ENCODE data around the gene ZFYVE1.
"Not testable (repeated sequence)": the region's sequence is repeated elsewhere in the genome, so short reads cannot be mapped to it uniquely, and the experiment has no call there.

ZFYVE1 gene

DNA sequence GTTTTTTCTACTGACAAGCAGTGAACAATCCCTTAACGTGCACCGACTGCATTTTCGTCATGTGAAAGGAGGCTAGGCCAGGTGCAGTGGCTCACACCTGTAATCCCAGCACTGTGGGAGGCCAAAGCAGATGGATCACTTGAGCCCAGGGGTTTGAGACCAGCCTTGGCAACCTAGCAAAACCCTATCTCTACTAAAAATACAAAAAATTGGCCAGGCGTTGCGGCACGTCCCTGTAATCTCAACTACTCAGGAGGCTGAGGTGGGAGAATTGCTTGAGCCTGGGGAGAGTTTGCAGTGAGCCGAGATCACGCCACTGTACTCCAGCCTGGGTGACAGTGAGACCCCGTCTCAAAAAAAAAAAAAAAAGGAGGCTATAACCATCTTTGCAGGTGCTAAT is 22.3 kb downstream of the ZFYVE1 start:
- not testable (repeated sequence) for DNase-seq (ENCODE audit: low read depth in 3 of 3)

DNA sequence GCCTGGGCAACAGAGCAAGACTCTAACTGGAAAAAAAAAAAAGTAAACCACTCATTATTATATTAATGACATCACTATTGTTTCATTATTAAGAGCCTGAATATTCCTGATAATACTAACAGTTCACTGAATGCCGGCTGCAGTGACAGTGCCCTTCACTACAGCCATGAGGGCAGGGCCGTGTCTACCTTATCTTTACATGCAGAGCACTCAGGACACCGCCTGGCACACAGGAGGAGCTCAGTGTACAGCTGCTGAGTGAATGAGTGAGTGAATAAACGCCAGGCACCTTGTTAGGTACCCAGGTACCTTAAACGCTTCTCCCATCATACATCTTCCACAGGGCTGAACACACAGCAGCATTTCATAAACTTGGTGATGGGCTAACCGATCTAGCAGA is 23.2 kb downstream of the ZFYVE1 start:
- no peak for DNase-seq (ENCODE audit: low read depth in 3 of 3)

DNA sequence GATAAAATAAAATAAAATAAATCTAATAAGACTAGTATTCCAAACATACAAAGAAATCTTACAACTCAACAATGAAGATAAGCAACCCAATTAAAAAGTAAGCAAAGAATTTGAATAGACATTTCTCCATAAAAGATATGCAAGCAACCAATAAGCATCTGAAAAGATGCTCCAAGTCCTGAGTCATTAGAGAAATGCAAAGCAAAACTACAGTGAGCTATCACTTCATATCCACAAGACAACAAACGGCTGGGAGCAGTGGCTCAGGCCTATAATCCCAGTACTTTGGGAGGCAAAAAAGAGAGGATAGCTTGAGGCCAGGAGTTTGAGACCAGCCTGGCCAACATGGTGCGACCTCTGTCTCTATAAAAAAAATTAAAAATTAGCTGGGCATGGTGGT is 26.8 kb downstream of the ZFYVE1 start:
- DNase-seq (ENCODE audit: low read depth in 3 of 3): no peak

DNA sequence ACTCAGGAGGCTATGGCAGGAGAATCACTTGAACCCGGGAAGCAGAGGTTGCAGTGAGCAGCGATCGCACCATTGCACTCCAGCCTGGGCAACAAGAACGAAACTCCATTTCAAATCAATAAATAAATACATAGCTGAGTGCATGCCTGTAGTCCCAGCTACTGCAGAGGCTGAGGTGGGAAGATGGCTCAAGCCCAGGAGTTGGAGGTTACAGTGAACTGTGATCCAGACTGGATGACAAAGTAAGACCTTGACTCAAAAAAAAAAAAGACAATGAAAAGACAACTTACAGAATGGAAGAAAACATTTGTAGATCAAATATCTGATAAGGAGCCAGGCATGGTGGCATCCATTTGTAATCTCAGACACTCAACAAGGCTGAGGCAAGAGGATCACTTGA is 27.6 kb downstream of the ZFYVE1 start:
- DNase-seq (ENCODE audit: low read depth in 3 of 3): no peak

DNA sequence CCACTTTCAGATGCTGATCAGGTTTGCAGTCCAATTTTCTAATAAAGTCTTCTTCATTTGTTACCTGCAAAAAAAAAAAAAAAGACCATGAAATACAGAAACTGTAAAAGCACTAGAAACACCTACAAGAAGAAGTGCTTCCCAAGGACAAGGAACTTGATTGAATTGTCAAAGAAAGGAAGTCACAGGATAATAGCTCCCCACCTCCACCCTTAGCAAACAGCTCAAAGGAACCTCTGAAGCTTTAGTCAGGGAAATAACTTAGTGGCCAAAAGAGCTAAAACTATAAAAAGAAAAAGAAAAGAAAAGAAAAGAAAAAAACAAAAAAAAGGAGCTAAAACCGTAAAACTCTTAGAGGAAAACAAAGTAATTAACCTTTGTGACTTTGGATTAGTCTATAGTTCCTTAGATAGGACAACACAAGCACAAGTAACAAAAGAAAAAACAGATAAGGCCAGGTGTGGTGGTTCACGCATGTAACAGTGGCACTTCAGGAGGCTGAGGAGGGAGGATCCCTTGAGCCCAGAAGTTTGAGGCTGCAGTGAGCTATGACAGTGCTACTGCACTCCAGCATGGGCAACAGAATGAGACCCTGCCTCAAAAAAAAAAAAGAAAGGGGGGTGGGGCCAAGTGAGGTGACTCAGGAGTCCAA is 28.5 kb downstream of the ZFYVE1 start:
- no peak for DNase-seq (ENCODE audit: low read depth in 3 of 3)

DNA sequence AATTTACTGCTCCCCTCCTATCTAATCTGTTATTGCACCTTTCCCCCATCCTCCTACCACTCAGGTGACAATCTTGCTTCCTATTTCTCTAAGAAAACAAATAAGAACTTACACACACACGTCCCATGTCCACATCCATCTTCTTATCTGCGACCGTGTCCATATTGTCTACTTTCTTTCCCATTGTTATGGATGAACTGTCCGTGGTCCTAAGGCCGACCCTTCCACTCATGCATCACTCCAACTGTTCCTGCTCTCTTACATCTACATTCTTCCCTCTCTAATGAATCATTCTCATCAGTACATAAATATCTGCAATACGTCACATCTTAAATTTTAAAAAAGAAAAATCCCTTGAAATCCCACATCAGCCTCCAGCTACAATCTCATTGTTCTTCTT is 30.0 kb downstream of the ZFYVE1 start:
- DNase-seq (ENCODE audit: low read depth in 3 of 3): no peak

DNA sequence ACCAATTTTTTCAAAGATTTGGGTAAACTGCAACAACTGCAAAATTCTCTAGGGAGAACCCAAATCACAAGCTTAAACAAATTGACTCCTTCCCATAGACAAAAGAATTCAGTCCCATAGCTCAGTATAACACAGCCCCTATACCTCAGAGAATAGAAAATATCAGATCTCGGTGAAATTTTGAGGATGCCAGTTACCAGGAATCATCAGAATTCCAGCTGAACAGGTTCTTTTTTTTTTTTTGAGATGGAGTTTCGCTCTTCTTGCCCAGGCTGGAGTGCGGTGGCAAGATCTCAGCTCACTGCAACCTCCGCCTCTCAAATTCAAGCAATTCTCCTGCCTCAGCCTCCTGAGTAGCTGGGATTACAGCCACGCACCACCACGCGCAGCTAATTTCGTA is 36.7 kb downstream of the ZFYVE1 start:
- DNase-seq (ENCODE audit: low read depth in 3 of 3): no peak

DNA sequence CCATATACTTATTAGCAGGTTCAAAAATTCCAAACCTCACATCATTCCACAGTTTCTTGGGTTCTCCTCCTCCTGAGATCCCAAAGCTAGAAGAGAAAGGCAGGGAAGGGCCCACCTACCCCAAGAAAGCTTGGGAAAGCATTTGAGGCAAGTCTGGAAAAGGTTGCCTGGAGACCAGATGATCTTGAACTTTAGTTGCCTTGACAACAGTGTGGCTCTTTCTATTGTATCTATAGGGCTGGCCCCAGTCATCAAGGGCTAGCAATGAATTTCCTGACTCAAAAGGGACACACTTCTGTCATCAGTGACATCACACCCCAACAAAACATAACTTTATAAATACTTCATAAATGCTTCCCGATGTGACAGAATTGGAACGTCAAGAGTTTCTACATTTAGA is 40.0 kb downstream of the ZFYVE1 start:
- no peak for DNase-seq (ENCODE audit: low read depth in 3 of 3)

DNA sequence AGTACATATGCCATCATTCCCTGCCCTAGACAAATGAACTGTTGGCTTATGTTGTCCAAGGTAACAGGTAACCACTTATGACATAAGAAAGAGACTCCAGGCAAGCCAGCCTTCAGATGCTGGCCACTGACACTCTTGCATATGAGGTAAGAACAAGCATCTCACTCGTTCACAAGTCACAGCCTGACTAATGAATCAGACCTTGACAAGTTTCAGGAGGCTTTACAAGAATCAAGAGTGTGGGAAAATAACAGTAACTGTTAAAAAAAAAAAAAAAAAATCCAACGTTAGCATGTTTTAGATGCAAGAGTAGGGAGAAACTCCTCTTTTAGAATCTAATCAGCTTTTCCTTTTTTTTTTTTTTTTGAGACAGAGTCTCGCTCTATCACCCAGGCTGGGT is 40.7 kb downstream of the ZFYVE1 start:
- DNase-seq (ENCODE audit: low read depth in 3 of 3): no peak

DNA sequence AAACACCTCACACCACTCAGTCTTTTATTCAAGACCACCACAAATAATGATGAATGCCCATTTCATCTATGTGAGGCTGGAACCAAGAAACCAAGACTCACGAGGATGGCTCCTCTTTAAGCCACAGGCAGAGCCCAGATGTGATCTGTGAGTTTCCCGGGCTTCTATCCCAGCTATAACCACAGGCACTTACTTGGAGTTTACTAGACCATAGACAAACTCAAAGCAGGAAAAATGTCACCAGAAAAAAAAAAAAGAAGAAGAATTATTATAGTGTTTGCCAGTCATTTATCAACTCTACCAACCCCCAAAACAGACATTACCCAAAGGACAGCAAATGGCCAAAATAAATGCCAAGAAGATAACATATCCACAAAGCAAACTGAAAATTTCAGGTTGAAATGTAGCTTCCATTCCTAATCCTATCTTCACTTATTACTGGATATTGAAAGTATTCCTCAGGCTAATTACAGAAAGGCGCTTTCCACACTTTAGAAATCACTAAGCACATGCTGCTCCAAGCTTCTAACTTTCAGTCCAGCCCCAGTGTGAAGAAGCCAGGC is 44.7 kb downstream of the ZFYVE1 start:
- no peak for DNase-seq (ENCODE audit: low read depth in 3 of 3)

DNA sequence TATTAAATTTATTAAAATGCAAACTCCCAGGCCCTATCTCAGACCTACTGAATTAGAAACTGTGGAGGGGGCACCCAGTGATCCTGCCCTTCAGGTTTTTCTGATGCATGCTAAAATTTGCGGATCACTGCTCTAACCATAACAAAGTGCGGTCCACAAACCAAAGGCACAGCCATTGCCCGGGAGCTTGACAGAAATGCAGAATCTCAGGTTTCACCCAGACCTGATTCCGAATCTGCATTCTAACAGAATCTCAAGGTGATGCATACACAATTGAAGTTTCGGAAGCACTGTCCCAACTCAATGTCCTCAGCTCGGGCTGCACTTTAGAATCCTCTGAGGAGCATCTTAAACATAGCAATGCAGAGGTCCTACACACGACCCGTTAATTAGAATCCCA is 46.0 kb downstream of the ZFYVE1 start:
- DNase-seq (ENCODE audit: low read depth in 3 of 3): no peak

DNA sequence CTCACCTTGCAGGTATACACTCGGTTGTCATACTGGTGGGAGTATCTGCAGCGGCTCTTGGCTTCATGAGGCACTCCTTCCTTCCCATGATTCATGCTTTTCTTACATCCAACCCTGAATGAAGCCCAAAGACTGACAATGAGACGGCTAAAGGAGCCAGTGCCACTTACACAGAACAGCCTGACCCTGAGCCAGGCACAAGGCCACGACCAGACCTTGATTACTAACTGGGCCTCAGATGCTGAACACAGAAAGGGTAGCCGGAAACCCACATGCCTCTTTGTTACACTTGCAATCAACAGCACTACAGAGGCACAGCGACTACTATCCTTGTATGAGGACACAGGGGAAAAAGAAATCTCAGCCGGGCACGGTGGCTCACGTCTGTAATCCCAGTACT is 48.0 kb downstream of the ZFYVE1 start:
- DNase-seq (ENCODE audit: low read depth in 3 of 3): no peak

DNA sequence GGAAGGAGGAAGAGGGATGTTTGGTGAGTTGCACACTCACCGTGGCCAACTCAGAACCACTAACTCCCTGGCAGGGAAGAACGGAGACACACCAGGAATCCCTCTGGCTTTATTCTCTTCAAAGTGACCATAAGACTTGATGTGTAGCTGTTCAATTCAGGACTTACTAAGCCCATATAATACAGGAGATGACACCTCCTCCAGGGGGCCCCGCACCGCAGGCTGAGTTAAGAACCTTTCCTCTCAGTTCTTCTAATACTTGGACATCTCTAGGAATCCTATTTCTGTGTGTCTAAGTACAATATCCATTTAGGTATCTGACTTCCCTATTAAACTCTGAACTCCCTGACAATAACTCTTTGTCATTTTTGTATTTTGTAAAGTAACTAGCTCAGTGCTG is 51.1 kb downstream of the ZFYVE1 start:
- no peak for DNase-seq (ENCODE audit: low read depth in 3 of 3)

DNA sequence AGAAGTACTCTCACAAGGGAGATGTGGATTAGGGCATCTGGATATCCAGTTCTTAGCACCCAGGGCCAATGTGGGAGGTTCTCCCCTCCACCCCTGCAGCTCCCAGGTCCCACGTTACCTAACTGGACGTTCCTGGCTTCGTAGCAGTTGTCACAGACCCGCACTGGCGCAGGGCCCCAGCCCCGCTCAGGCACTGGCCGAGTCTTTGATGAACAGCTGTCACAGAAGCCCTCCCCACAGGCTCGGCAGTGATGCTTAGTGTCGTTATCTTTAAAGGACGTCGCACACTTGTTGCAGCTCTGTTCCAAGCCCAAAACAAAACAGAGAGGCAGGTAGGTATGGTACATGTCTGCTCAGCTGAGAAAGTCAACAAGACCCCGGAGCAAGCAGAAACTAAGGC is 52.2 kb downstream of the ZFYVE1 start:
- DNase-seq (ENCODE audit: low read depth in 3 of 3): no peak

DNA sequence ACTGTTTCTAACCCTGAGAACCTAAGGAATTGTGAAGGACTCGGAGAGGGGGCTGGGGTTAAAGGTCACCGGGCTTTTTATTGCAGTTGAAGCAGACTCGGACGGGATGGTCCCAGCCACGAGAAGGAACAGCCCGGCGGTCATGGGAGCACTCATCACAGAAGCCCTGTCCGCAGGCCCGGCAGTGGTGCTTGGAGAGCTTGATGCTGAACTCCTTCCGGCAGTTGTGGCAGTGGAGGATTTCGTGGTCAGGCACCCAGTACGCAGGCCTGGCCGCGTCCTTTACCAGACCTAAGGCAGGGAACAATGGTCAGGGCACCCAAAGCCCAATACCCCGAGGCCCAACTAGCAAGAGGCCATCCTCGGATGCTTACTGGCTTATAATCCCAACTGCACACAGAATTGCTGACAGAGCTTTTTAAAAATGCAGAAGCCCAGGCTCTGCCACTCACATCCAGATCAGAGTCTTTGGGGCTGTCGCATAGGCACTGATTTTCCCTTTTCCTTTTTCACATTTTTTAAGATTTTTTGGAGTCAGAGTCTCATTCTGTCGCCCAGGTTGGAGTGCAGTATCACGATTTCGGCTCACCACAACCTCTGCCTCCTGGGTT is 56.0 kb downstream of the ZFYVE1 start:
- DNase-seq (ENCODE audit: low read depth in 3 of 3): no peak

DNA sequence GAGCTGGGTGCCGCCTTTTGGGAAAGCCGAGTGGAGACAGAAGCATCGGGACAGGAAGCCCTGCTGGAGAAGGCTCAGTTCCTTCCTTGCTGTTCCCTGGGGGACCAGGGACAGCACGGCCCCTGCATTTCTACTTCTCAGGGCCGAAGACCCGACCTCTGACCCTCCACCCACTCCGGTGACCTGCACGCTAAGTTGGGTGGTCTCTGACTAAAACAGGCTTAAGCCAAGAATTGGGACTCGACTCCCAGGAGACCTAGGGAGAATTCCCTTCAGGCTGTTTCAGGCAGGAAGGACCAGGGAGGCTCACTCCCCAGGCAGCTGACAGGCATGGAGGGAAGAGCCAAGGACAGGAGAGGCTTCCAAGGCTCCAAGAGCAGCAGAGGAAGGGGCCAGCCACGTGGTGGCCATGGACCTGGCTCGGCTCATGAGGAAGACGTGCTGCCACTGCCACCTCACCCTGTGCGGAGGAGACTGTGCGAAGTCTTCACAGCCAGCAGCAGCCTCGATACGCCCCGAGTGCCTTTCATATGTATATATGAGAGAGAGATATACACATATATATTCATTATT is 56.8 kb downstream of the ZFYVE1 start:
- DNase-seq (ENCODE audit: low read depth in 3 of 3): no peak

DNA sequence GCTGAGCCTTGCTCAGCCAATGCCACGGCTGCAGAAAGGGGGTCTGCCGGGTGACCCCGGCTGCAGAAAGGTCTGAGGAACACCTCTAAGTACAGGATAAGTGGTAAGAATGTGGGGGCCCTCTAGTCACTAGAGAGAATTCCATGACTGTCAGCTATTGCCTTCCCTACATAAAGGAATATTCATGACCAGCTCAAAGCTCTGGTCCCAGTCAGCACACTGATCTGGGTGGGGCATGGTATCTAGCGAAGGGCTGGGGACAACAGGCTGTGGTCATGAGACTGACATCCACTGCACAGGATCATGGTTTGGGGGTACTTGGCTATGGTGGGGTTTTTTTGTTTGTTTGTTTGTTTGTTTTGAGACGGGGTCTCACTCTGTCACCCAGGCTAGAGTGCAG is 58.6 kb downstream of the ZFYVE1 start:
- no peak for DNase-seq (ENCODE audit: low read depth in 3 of 3)

DNA sequence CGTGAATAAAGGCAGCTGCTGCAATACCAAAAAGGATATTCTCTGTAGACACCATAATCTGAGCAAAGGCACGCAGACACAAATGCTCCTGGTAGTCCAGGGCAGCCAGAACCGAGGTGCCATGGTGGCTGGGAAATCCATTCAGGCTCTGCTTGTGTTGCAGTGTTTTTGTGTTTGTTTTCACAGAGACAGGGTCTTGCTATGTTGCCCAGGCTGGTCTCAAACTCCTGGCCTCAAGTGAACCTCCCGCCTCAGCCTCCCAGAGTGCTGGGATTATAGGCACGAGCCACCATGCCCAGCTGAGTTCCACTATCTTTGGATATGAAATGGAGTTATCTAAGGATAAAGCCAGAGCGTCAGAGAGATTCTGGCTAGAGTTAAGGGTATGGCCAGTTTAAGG is 60.9 kb downstream of the ZFYVE1 start:
- DNase-seq (ENCODE audit: low read depth in 3 of 3): no peak

DNA sequence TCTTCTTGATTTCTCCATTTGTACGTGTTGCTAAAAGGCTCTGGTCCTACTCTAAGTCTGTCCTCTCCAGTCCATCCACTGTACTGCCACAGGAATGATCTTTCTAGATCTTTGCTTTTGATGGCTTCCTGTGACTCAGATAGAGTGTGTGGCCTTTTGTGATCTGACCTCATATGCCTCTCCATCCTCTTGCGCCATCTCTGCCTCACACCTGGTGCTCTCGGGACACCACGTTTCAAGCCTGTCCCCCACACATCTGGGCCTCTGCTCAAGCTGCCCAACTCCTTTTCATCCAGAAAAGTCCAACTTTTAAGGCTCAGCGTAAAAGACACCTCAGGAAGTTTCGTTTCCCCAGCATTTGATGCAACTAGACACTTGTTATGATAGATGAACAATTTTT is 61.7 kb downstream of the ZFYVE1 start:
- DNase-seq (ENCODE audit: low read depth in 3 of 3): no peak

DNA sequence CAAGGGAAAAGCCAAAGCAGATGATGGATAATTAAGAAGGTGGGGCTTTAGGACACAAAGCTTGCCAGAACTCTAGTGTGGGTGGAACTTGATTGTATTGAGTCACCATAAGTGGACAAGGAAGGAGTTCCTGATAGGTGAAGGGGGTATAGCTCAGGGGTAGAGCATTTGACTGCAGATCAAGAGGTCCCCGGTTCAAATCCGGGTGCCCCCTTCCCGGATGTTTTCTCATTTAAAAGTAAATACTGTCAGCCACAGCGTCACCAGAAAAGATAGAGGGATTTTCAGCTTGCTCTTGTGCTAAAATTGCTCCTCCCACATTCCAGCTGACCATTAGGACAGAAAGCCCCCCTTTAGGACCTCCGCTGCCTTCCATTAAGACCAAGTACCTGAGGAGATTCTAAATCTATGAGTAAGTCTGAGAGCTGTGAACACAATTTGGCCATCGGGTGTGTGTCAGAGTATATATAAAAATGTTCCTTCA is 64.0 kb downstream of the ZFYVE1 start:
- no peak for DNase-seq (ENCODE audit: low read depth in 3 of 3)

DNA sequence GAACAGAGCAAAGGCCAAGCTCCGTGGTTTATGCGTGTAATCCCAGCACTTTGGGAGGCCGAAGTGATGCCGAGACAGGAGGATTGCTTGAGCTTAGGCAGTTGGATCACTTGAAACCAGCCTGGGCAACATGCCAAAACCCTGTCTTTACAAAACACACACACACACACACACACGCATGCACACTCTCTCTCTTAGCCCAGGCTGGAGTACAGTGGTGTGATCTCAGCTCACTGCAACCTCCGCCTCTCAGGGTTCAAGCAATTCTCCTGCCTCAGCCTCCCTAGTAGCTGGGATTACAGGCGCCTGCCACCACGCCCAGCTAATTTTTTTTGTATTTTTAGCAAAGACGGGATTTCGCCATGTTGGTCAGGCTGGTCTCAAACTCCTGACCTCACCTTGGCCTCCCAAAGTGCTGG is 64.6 kb downstream of the ZFYVE1 start:
- not testable (repeated sequence) for DNase-seq (ENCODE audit: low read depth in 3 of 3)

DNA sequence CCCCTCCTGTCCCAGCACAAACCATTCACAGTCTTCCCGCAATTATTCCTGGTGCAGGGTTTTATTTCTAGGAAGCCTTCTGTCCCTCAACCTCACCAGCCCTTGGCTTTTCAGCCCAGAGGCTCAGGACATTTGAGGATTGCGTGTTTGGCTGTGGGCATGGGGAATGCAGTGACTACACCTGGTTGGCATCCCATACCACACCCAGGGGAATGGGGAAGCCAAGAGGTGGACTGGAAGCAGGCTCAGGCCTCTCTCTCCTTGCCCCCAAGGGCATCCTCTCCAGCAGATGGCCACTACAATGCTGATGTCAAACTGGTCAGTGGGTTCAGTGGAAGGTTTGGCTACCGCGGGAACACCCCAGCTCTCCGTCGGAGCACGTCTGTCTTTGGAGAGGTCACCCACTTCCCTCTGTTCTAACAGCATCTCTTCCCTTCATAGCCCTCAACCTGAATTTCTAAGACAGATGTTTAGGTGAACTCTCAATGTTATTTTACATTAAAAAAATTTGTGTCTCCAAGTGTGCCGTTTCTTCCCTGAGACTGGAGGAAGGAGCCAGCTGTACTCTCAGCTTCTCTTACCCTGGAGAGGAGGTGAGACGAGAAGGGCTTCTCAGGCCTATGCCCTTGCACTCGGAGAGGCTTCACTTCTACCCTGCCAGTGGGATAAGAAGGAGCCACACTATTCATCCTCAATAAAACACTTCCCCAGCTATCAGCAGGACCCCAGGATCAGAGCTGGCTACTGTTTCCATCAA is 65.1 kb downstream of the ZFYVE1 start:
- no peak for DNase-seq (ENCODE audit: low read depth in 3 of 3)
